Mesendoderm (in vitro differentiated cells): ENCODE results near the gene SAA1.
A peak's percentile ranks its signal among the peaks of the same experiment; 100 is the strongest.
"Not testable (repeated sequence)": the region's sequence is repeated elsewhere in the genome, so short reads cannot be mapped to it uniquely, and the experiment has no call there.

Source experiments
- DNase-seq: peaks from one replicate; pipeline ENCODE4 v3.0.0; 2013
- H2AK5ac ChIP-seq: 2 replicates; pipeline ENCODE4 v1.6.1; 2013; ENCODE audit warnings: low read length, inconsistent platforms
- H2BK120ac ChIP-seq: 2 replicates; pipeline ENCODE4 v1.6.1; 2013; ENCODE audit warnings: low read depth, mild to moderate bottlenecking, low read length, moderate library complexity, mixed read lengths
- H2BK15ac ChIP-seq: replicated peaks from 2 replicates; pipeline ENCODE4 v1.6.1; 2013; ENCODE audit warnings: low read depth, mild to moderate bottlenecking, moderate library complexity
- H2BK5ac ChIP-seq: 2 replicates; pipeline ENCODE4 v1.6.1; 2013; ENCODE audit warnings: low read length, inconsistent platforms
- H3K18ac ChIP-seq: 2 replicates; pipeline ENCODE4 v1.6.1; 2013; ENCODE audit warnings: mild to moderate bottlenecking, low read length, mixed read lengths
- H3K23ac ChIP-seq: one replicate; pipeline ENCODE4 v1.6.1; 2013; ENCODE audit warnings: low read length
- H3K27ac ChIP-seq: 2 replicates; pipeline ENCODE4 v1.5.1; 2013; ENCODE audit warnings: low read depth, mild to moderate bottlenecking, inconsistent platforms, low read length, moderate library complexity
- H3K27me3 ChIP-seq: 2 replicates; pipeline ENCODE4 v1.6.1; 2013; ENCODE audit warnings: low read length, control low read depth, mild to moderate bottlenecking, inconsistent platforms; ENCODE audit not compliant: insufficient read depth, poor library complexity
- H3K36me3 ChIP-seq: 2 replicates; pipeline ENCODE4 v1.6.1; 2013; ENCODE audit warnings: low read length, inconsistent platforms; ENCODE audit not compliant: control insufficient read depth, insufficient read depth
- H3K4ac ChIP-seq: one replicate; pipeline ENCODE4 v1.6.1; 2013; ENCODE audit warnings: low read depth, mild to moderate bottlenecking, low read length, moderate library complexity
- H3K4me1 ChIP-seq: 2 replicates; pipeline ENCODE4 v1.6.1; 2013; ENCODE audit warnings: low read depth, low read length, inconsistent platforms; ENCODE audit not compliant: control insufficient read depth
- H3K4me2 ChIP-seq: 2 replicates; pipeline ENCODE4 v1.6.1; 2013; ENCODE audit warnings: low read length
- H3K4me3 ChIP-seq: 2 replicates; pipeline ENCODE4 v1.5.1; 2013; ENCODE audit warnings: mild to moderate bottlenecking, low read length
- H3K56ac ChIP-seq: one replicate; pipeline ENCODE4 v1.6.1; 2013; ENCODE audit warnings: low read length
- H3K79me1 ChIP-seq: 2 replicates; pipeline ENCODE4 v1.6.1; 2013; ENCODE audit warnings: low read length, inconsistent platforms
- H3K79me2 ChIP-seq: 2 replicates; pipeline ENCODE4 v1.6.1; 2013; ENCODE audit warnings: mild to moderate bottlenecking, low read length; ENCODE audit not compliant: control insufficient read depth, insufficient read depth
- H3K9ac ChIP-seq: 2 replicates; pipeline ENCODE4 v1.6.1; 2013; ENCODE audit warnings: low read length, inconsistent platforms
- H4K5ac ChIP-seq: one replicate; pipeline ENCODE4 v1.6.1; 2013; ENCODE audit warnings: low read length
- H4K8ac ChIP-seq: one replicate; pipeline ENCODE4 v1.6.1; 2013; ENCODE audit warnings: low read depth, mild to moderate bottlenecking, control low read depth, low read length, moderate library complexity
- WGBS: extraction: QIAGEN DNeasy Blood & Tissue Kit; methylation state at CpG from one replicate; pipeline ENCODE4 v1.1.7; 2013; ENCODE audit warnings: low lambda C conversion rate, missing lambda C conversion rate; ENCODE audit not compliant: insufficient coverage; ENCODE audit errors: extremely low coverage; 5-methylcytosine and 5-hydroxymethylcytosine counted together

The SAA1 gene

DNA sequence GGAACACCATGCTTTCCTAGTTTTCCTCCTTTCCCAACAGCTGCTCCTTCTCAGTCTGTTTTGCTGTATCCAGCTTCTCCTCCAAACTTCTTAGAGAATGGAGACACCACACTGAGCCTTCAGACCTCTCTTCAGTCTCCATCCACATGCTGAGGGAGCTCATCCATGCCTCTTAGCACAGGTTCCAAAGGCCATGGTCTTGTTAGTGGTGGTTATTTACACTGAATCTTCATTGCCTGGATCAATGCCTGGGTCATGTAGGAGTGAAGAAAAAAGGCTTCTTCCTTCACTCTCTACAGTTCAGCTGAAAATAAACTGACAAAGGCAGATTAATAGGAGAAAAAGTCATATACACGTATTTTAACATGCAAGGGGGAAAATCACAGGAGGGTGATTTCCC lies 26.4 kb upstream of the SAA1 start:
- H3K18ac ChIP-seq = no peak overlapping the region
- H3K9ac ChIP-seq = no peak overlapping the region
- no peak overlapping the region for H3K4me2 ChIP-seq
- no peak overlapping the region for H2BK15ac ChIP-seq
- H2BK120ac ChIP-seq = no peak overlapping the region
- no peaks in the 10 kb centered on the region for H3K4me1 ChIP-seq
- WGBS = no CpG with 5 or more reads among the region's 1 CpG
- no peak overlapping the region for H3K4me3 ChIP-seq
- no peak for DNase-seq
- no peaks in the 10 kb centered on the region for H3K79me2 ChIP-seq
- H3K36me3 ChIP-seq = no peaks in the 10 kb centered on the region
- H4K5ac ChIP-seq = no peak overlapping the region
- no peak overlapping the region for H3K56ac ChIP-seq
- no peak overlapping the region for H4K8ac ChIP-seq
- H3K4ac ChIP-seq = no peak overlapping the region
- no peak overlapping the region for H3K27ac ChIP-seq
- H3K79me1 ChIP-seq = no peaks in the 10 kb centered on the region
- H3K27me3 ChIP-seq = no peaks in the 10 kb centered on the region
- no peak overlapping the region for H2BK5ac ChIP-seq
- no peak overlapping the region for H3K23ac ChIP-seq
- no peak overlapping the region for H2AK5ac ChIP-seq

DNA sequence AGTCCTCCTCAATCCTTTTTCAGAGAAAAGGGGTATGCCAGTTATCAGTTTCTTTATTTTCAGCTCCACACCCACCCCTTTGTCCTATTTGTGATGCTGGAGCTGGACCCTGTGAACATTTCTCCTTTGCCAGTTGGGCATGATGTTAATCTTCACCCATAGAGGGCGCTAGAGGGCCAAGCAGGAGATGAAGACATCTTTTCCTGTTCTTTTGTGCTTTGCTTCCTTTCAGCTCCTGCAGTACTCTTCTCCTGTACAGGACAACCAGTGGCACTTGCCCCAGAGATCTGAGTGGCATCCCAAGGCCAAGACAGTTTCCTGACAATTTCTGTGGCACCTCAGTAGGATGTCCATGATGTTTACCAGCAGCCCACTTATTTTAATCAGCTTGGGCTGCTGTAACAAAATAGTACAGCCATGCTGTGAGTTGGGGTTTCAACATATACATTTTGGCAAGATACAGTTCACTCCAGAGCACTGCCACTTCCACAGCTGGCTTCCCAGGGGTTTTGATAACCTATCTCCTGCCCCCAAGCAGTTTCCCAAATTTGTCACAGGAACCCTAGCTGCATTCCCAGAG lies 22.2 kb upstream of the SAA1 start:
- DNase-seq = peak; percentile 83
- WGBS = no CpG with 5 or more reads among the region's 1 CpG

DNA sequence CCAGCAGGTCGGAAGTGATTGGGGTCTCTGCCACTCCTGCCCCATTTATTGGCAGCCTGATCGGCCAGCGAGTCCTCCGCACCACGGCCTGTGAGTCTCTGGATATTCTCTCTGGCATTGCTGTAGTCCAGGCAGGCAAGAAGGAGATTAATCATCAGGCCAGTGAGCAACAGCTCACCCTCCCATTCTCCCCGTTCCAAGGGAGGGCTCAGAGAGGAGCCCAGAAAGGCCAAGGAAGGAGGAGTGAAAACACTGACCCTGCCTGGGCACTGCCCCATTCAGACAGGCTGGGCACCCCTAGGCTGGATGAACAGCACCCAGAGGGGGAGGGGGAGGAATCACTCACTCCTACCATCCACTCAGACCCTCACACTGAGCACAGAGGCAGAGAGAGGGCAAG lies 20.7 kb upstream of the SAA1 start:
- no peaks in the 10 kb centered on the region for H3K27me3 ChIP-seq

More for the DNA sequence above, 22.2 kb upstream of the SAA1 start:
- H3K4me3 ChIP-seq = no peak overlapping the region
- H2BK120ac ChIP-seq = no peak overlapping the region
- H3K4me1 ChIP-seq = no peaks in the 10 kb centered on the region
- no peaks in the 10 kb centered on the region for H3K79me1 ChIP-seq
- no peak overlapping the region for H4K5ac ChIP-seq
- H3K27me3 ChIP-seq = no peaks in the 10 kb centered on the region
- H3K4ac ChIP-seq = no peak overlapping the region
- H2BK5ac ChIP-seq = no peak overlapping the region
- H2AK5ac ChIP-seq = no peak overlapping the region
- no peak overlapping the region for H3K18ac ChIP-seq
- no peak overlapping the region for H3K56ac ChIP-seq
- no peak overlapping the region for H3K23ac ChIP-seq
- no peak overlapping the region for H3K4me2 ChIP-seq
- no peak overlapping the region for H3K9ac ChIP-seq
- H2BK15ac ChIP-seq = no peak overlapping the region
- H3K36me3 ChIP-seq = no peaks in the 10 kb centered on the region
- H4K8ac ChIP-seq = no peak overlapping the region
- no peak overlapping the region for H3K27ac ChIP-seq
- no peaks in the 10 kb centered on the region for H3K79me2 ChIP-seq

DNA sequence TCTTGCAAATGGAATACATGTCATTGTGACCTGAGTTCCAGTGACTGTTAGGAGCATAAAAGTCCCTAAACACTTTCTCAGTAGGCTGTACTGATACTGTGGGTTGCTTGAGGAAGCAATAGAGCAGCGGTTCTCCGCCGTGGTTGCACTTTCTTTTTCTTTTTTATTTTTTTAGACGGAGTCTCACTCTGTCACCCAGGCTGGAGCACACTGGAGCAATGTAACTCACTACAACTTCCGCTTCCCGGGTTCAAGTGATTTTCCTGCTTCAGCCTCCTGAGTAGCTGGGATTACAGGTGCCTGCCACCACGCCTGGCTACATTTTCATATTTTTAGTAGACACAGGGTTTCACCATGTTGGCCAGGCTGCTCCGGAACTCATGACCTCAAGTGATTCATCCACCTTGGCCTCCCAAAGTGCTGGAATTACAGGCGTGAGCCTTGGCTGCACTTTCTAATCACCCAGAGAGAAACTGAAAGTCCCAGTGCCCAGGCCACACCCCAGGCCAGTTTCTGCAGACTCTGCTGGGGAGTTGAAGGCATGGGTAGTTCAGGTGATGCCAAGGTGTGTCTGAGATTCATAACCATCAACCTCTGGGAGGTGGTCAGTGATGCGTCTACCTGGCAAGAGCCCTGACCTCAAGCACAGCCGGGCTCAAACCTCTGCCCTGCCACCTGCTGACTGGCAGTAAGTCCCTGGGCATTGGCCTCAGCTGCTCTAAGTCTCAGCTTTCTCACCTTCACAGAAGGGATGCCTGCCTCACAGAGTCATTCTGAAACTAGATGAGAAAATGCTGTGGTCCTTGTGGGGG lies 19.5 kb upstream of the SAA1 start:
- H2BK120ac ChIP-seq, H2AK5ac ChIP-seq, H3K27ac ChIP-seq, H3K79me2 ChIP-seq, H2BK15ac ChIP-seq, H4K8ac ChIP-seq, H3K4me3 ChIP-seq, DNase-seq, H2BK5ac ChIP-seq, H3K9ac ChIP-seq, H3K79me1 ChIP-seq, H3K56ac ChIP-seq, H4K5ac ChIP-seq, H3K18ac ChIP-seq, H3K4me1 ChIP-seq, H3K4ac ChIP-seq, H3K27me3 ChIP-seq, H3K36me3 ChIP-seq, H3K23ac ChIP-seq, H3K4me2 ChIP-seq: not testable (repeated sequence)
- no CpG with 5 or more reads among the region's 11 CpGs for WGBS

More for the DNA sequence above, 20.7 kb upstream of the SAA1 start:
- H3K27ac ChIP-seq = no peak overlapping the region
- H3K36me3 ChIP-seq = no peaks in the 10 kb centered on the region
- no peaks in the 10 kb centered on the region for H3K79me1 ChIP-seq
- no peak for DNase-seq
- H3K79me2 ChIP-seq = no peaks in the 10 kb centered on the region
- no peak overlapping the region for H3K18ac ChIP-seq
- no peak overlapping the region for H3K56ac ChIP-seq
- H2BK15ac ChIP-seq = no peak overlapping the region
- no peak overlapping the region for H3K23ac ChIP-seq
- no peaks in the 10 kb centered on the region for H3K4me1 ChIP-seq
- no peak overlapping the region for H2BK120ac ChIP-seq
- H4K5ac ChIP-seq = no peak overlapping the region
- no peak overlapping the region for H3K9ac ChIP-seq
- no peak overlapping the region for H3K4ac ChIP-seq
- H4K8ac ChIP-seq = no peak overlapping the region
- no peak overlapping the region for H3K4me2 ChIP-seq
- H3K4me3 ChIP-seq = no peak overlapping the region
- WGBS = no CpG with 5 or more reads among the region's 6 CpGs
- no peak overlapping the region for H2BK5ac ChIP-seq
- H2AK5ac ChIP-seq = no peak overlapping the region

DNA sequence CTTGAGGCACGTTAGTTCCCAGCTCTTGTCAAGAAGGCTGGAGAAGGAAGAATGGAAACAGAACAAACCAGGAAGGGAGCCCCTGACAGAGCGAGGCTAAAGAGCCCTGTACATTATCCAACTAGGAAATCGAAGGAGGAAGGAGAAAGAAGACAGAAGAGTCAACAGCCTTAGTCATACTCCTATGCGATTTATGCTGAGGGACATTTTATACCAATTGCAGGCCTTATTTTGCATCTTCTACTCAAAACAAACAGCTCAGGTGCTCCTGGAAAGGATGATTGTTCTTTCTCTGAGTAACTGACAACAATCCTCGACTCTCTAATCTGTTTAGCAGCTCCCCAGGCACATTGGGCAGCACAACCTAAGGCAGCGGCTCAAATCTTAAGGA lies 18.9 kb upstream of the SAA1 start:
- not testable (repeated sequence) for H2BK15ac ChIP-seq
- WGBS = no CpG with 5 or more reads among the region's 6 CpGs

More for the DNA sequence above, 18.9 kb upstream of the SAA1 start:
- not testable (repeated sequence) for H3K79me2 ChIP-seq, H3K56ac ChIP-seq, H3K18ac ChIP-seq, H3K79me1 ChIP-seq, H3K23ac ChIP-seq, H3K27ac ChIP-seq, H2BK5ac ChIP-seq, H3K27me3 ChIP-seq, H4K5ac ChIP-seq, H2BK120ac ChIP-seq, H3K36me3 ChIP-seq, H3K4me1 ChIP-seq, H2AK5ac ChIP-seq, H3K9ac ChIP-seq, H3K4me3 ChIP-seq, H3K4me2 ChIP-seq, H4K8ac ChIP-seq, H3K4ac ChIP-seq, DNase-seq
